Hepatic stellate cell (primary cell): ENCODE results near the gene ZNF154.

Source experiments
- DNase-seq: peaks from one replicate; pipeline ENCODE4 v3.0.0; 2011; ENCODE audit warnings: low spot score

Gene ZNF154

GRCh38 chr19:57675881-57676280 lies 33.1 kb downstream of the ZNF154 start:
- peak; percentile 38 for DNase-seq

- DNase-seq: no peak
These were observed 36.5 kb downstream of the ZNF154 start for GRCh38 chr19:57672466-57672865.

GRCh38 chr19:57671124-57671895 lies 37.7 kb downstream of the ZNF154 start:
- no peak for DNase-seq

GRCh38 chr19:57668635-57669034 lies 40.4 kb downstream of the ZNF154 start, which contains the start of gene ZSCAN4:
Gene ZSCAN4, plus strand, starts transcription at chr19:57668935. Its CDS starts 7,211 bp downstream, at chr19:57676146.
- DNase-seq: no peak

GRCh38 chr19:57667228-57667627 lies 41.8 kb downstream of the ZNF154 start:
- DNase-seq: no peak

GRCh38 chr19:57665261-57665806 lies 43.7 kb downstream of the ZNF154 start:
- DNase-seq: no peak

GRCh38 chr19:57664269-57665127 lies 44.5 kb downstream of the ZNF154 start:
- peak; percentile 49 for DNase-seq

- no peak for DNase-seq
These were observed 52.7 kb downstream of the ZNF154 start for GRCh38 chr19:57656346-57656745.

- DNase-seq: no peak
These were observed 53.6 kb downstream of the ZNF154 start for GRCh38 chr19:57655443-57655842.

GRCh38 chr19:57653689-57654088 lies 55.3 kb downstream of the ZNF154 start:
- no peak for DNase-seq

- DNase-seq: no peak
These were observed 57.4 kb downstream of the ZNF154 start for GRCh38 chr19:57651654-57651996.

GRCh38 chr19:57648331-57649003 lies 60.5 kb downstream of the ZNF154 start:
- DNase-seq: no peak
